ENCODE measurements around the gene ABHD14A. TPM values are rescaled to one million over a fixed set of nuclear protein-coding genes. Genes with fewer than 3 reads are reported as not detected.

ABHD14A gene
- total RNA-seq, 1 experiment from 2014 or later, result 9.9 TPM

- Histone ChIP-seq H3K4me2 (peak within 1 kb of the TSS; percentile 100), H4K20me1 (ENCODE audit: insufficient read depth) (0 out of 2 replicates have a peak, but pooled peaks cover 10% of the 10 kb centered on the region), H3K4me3 (peak within 1 kb of the TSS; percentile 100), H3K79me2 (ENCODE audit: low read depth) (peaks cover 35% of the 10 kb centered on the region), H3K4me1 (replicated peaks; ENCODE audit: insufficient read depth) (peaks cover 20% of the 10 kb centered on the region), H3K9me2 (ENCODE audit: insufficient read depth) (no peaks in the 10 kb centered on the region), H3K9me3 (ENCODE audit: insufficient read depth, low read depth) (no peaks in the 10 kb centered on the region), H3K36me3 (ENCODE audit: low read depth) (peaks cover 24% of the 10 kb centered on the region), H2AFZ (0 out of 2 replicates have a peak within 1 kb of the TSS, but pooled peaks have one; percentile 75), H3K27ac (peak within 1 kb of the TSS; percentile 95), H3F3A (ENCODE audit: insufficient read depth, low read depth) (peaks cover 59% of the 10 kb centered on the region), H3K27me3 (ENCODE audit: insufficient read depth, low read depth) (no peaks in the 10 kb centered on the region)
- BruUV-seq (replicated peaks), result no TSS peak
- peak; percentile 80 to 90 for DNase-seq
- TF ChIP-seq CTCF (conservative IDR thresholded peaks at IDR 0.05) (no peak; the same call in 1 of the 2 replicates), EZH2 (IDR thresholded peaks at IDR 0.05; ENCODE audit: low read depth) (no peak)
- ChIA-PET CTCF (interaction anchor here (0.7 to 1.0 kb wide), 2 partner anchors 58 to 223 kb away, joined by 4 to 16 read pairs; no protein-coding TSS in a partner anchor), POLR2A (ENCODE audit: unreplicated experiment) (interaction anchor here (0.5 to 0.9 kb wide), 6 partner anchors 13 to 1379 kb away, joined by 3 to 8 read pairs (median 4); partner anchors contain the start of genes ACY1 and RRP9)
- intact Hi-C loops (cut with micrococcal nuclease; ENCODE audit: unreplicated experiment), result loop anchor here (1.0 kb wide), 1 partner anchor 53 kb away; the partner anchor contains the start of gene PARP3
Observed at GRCh38 chr3:51995346-51996163, 20.7 kb downstream of the ABHD14A start, which contains the start of gene RPL29. TSS of gene RPL29 (minus strand) at chr3:51995895. CDS start at chr3:51995461, 434 bp downstream.

- ChIA-PET POLR2A (ENCODE audit: unreplicated experiment) (interaction anchor here (0.6 kb wide), 2 partner anchors 17 to 674 kb away, joined by 3 read pairs; no protein-coding TSS in a partner anchor), CTCF (interaction anchor here (0.6 kb wide), 1 partner anchor 239 kb away, joined by 3 read pairs; no protein-coding TSS in a partner anchor)
- H3K9me2 ChIP-seq (ENCODE audit: insufficient read depth), result no peaks in the 10 kb centered on the region
- TF ChIP-seq CTCF (conservative IDR thresholded peaks at IDR 0.05) (no peak), EZH2 (IDR thresholded peaks at IDR 0.05; ENCODE audit: low read depth) (no peak)
- DNase-seq, result no peak
- peaks cover 46% of the 10 kb centered on the region for H3F3A ChIP-seq (ENCODE audit: insufficient read depth, low read depth)
- no peaks in the 10 kb centered on the region for H3K9me3 ChIP-seq (ENCODE audit: insufficient read depth, low read depth)
- peaks cover 24% of the 10 kb centered on the region for H3K4me1 ChIP-seq (replicated peaks; ENCODE audit: insufficient read depth)
- no TSS peak for BruUV-seq (replicated peaks)
- no peak overlapping the region for H3K27ac ChIP-seq
- intact Hi-C loops (cut with micrococcal nuclease; ENCODE audit: unreplicated experiment), result no loop called here
- peaks cover 23% of the 10 kb centered on the region for H3K36me3 ChIP-seq (ENCODE audit: low read depth)
- H3K79me2 ChIP-seq (ENCODE audit: low read depth), result peaks cover 34% of the 10 kb centered on the region
- 0 out of 2 replicates have a peak, but pooled peaks cover 4% of the 10 kb centered on the region for H4K20me1 ChIP-seq (ENCODE audit: insufficient read depth)
- H2AFZ ChIP-seq, result no peak overlapping the region
- H3K27me3 ChIP-seq (ENCODE audit: insufficient read depth, low read depth), result no peaks in the 10 kb centered on the region
- no peak overlapping the region for H3K4me2 ChIP-seq
- no peak overlapping the region for H3K4me3 ChIP-seq
Observed at GRCh38 chr3:51997172-51997571, 22.3 kb downstream of the ABHD14A start.

DNA sequence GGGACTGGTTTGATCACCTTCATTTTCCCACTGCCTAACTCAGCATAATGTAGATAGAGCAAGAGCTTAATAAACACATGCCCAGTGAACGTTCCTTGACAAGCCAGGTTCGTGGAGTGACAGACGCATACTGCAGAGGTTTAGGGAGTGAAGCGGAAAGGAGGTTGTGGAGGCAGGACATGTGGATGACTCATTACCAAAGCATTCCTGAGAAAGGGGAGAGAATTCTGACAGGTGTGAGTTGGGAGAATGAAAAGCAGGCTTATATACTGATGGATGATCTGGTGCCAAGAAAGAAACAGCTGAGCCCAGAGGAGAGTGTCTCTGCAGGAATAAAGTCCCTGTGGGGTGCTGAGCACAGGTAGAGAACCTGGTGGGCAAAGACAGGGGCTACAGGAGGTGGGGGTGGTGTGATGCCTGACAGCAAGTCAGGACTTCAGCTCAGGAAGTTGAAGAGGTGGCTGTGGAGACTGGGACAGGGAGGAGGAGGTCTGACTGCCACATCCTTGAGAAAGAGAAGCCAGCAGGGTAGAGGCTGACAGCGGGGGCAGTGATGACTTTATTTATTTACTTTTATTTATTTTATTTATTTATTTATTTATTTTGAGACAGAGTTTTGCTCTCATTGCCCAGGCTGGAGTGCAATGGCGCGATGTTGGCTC lies 23.2 kb downstream of the ABHD14A start:
- no peaks in the 10 kb centered on the region for H4K20me1 ChIP-seq (ENCODE audit: insufficient read depth)
- intact Hi-C loops (cut with micrococcal nuclease; ENCODE audit: unreplicated experiment), result loop anchor here (1.0 to 2.0 kb wide), 2 partner anchors 59 to 219 kb away; partner anchors contain the start of gene DUSP7
- POLR2A ChIA-PET (ENCODE audit: unreplicated experiment), result interaction anchor here (0.6 kb wide), 2 partner anchors 16 to 673 kb away, joined by 3 read pairs; no protein-coding TSS in a partner anchor
- no peaks in the 10 kb centered on the region for H3K9me2 ChIP-seq (ENCODE audit: insufficient read depth)
- TF ChIP-seq EZH2 (IDR thresholded peaks at IDR 0.05; ENCODE audit: low read depth) (no peak), CTCF (conservative IDR thresholded peaks at IDR 0.05) (no peak)
- peaks cover 37% of the 10 kb centered on the region for H3F3A ChIP-seq (ENCODE audit: insufficient read depth, low read depth)
- H3K79me2 ChIP-seq (ENCODE audit: low read depth), result peaks cover 25% of the 10 kb centered on the region
- CTCF ChIA-PET, result no interaction called here
- H3K4me2 ChIP-seq, result peak overlapping the region; percentile 58
- H3K4me1 ChIP-seq (replicated peaks; ENCODE audit: insufficient read depth), result peaks cover 24% of the 10 kb centered on the region
- H3K36me3 ChIP-seq (ENCODE audit: low read depth), result peaks cover 15% of the 10 kb centered on the region
- no peaks in the 10 kb centered on the region for H3K27me3 ChIP-seq (ENCODE audit: insufficient read depth, low read depth)
- DNase-seq, result peak; percentile 53 to 85
- no peak overlapping the region for H3K4me3 ChIP-seq
- BruUV-seq (replicated peaks), result no TSS peak
- H3K27ac ChIP-seq, result 0 out of 2 replicates have a peak overlapping the region, but pooled peaks have one; percentile 5
- H3K9me3 ChIP-seq (ENCODE audit: insufficient read depth, low read depth), result no peaks in the 10 kb centered on the region
- H2AFZ ChIP-seq, result no peak overlapping the region

All from PC-9 (cell line).